GM18505 (cell line): ENCODE results near the gene KCNQ1.

ENCODE experiments used
- ATAC-seq: cut with Tn5 transposase; IDR thresholded peaks from one replicate; pipeline ENCODE4 v1.9.1; 2021; ENCODE audit not compliant: unreplicated experiment
- POLR2A ChIP-seq: IDR thresholded peaks from 4 replicates; pipeline ENCODE4 v1.6.1; 2011; ENCODE audit warnings: borderline replicate concordance; ENCODE audit not compliant: insufficient read depth, insufficient read length; ENCODE audit errors: extremely low read depth

Gene KCNQ1

GRCh38 chr11:2717561-2718325 lies 272.9 kb downstream of the KCNQ1 start:
- no peak for TF ChIP-seq POLR2A
- ATAC-seq, result no peak

GRCh38 chr11:2718817-2719438 lies 274.1 kb downstream of the KCNQ1 start:
- no peak for ATAC-seq
- TF ChIP-seq POLR2A, result no peak

GRCh38 chr11:2719831-2720590 lies 275.2 kb downstream of the KCNQ1 start:
- ATAC-seq, result no peak
- no peak for TF ChIP-seq POLR2A

GRCh38 chr11:2721210-2721916 lies 276.6 kb downstream of the KCNQ1 start:
- no peak for ATAC-seq
- no peak for TF ChIP-seq POLR2A

GRCh38 chr11:2722955-2723354 lies 278.1 kb downstream of the KCNQ1 start:
- no peak for ATAC-seq
- TF ChIP-seq POLR2A, result no peak

- no peak for ATAC-seq
- no peak for TF ChIP-seq POLR2A
Observed at GRCh38 chr11:2724104-2724503, 279.3 kb downstream of the KCNQ1 start.

- no peak for TF ChIP-seq POLR2A
- no peak for ATAC-seq
Observed at GRCh38 chr11:2724653-2725367, 280.0 kb downstream of the KCNQ1 start.

GRCh38 chr11:2725368-2726300 lies 280.8 kb downstream of the KCNQ1 start:
- ATAC-seq, result no peak
- TF ChIP-seq POLR2A, result no peak

- ATAC-seq, result no peak
- no peak for TF ChIP-seq POLR2A
Observed at GRCh38 chr11:2726964-2727363, 282.2 kb downstream of the KCNQ1 start.

- no peak for TF ChIP-seq POLR2A
- no peak for ATAC-seq
Observed at GRCh38 chr11:2728128-2728662, 283.4 kb downstream of the KCNQ1 start.

GRCh38 chr11:2728663-2729332 lies 284.0 kb downstream of the KCNQ1 start:
- no peak for TF ChIP-seq POLR2A
- ATAC-seq, result no peak
